Ectodermal cell (in vitro differentiated cells): ENCODE results near the gene DIAPH2.

Source experiments
- H3K27ac ChIP-seq: 2 replicates; pipeline ENCODE4 v1.7.0; 2013; ENCODE audit warnings: mild to moderate bottlenecking, low read depth, low read length; ENCODE audit not compliant: insufficient read depth, poor library complexity, severe bottlenecking
- H3K27me3 ChIP-seq: 2 replicates; pipeline ENCODE4 v1.7.0; 2013; ENCODE audit warnings: mild to moderate bottlenecking, low read length; ENCODE audit not compliant: insufficient read depth, control insufficient read depth, poor library complexity, severe bottlenecking
- H3K36me3 ChIP-seq: one replicate; pipeline ENCODE4 v1.7.0; 2013; ENCODE audit warnings: low read length; ENCODE audit not compliant: control insufficient read depth, insufficient read depth
- H3K4me1 ChIP-seq: one replicate; pipeline ENCODE4 v1.7.0; 2013; ENCODE audit warnings: low read length; ENCODE audit not compliant: control insufficient read depth, insufficient read depth
- H3K4me3 ChIP-seq: 2 replicates; pipeline ENCODE4 v1.7.0; 2013; ENCODE audit warnings: low read depth, low read length, control low read depth; ENCODE audit not compliant: insufficient read depth
- H3K9me3 ChIP-seq: 2 replicates; pipeline ENCODE4 v1.7.0; 2013; ENCODE audit warnings: mild to moderate bottlenecking, low read length, moderate library complexity; ENCODE audit not compliant: control insufficient read depth
- WGBS, 2 experiments: methylation state at CpG; one replicate each; pipeline ENCODE4 v1.1.7; 2013; ENCODE audit warnings: missing lambda C conversion rate in 2 of 2; 5-methylcytosine and 5-hydroxymethylcytosine counted together

DIAPH2 gene

GRCh38 chrX:96792047-96792446 lies 107.4 kb downstream of the DIAPH2 start:
- Histone ChIP-seq H3K9me3 (no peaks in the 10 kb centered on the region), H3K36me3 (no peaks in the 10 kb centered on the region), H3K4me3 (no peak overlapping the region), H3K4me1 (no peaks in the 10 kb centered on the region), H3K27ac (no peak overlapping the region), H3K27me3 (no peaks in the 10 kb centered on the region)
- WGBS, 2 experiments: 97 to 100% methylated on average over 1 to 2 of the region's 2 CpGs

DNA sequence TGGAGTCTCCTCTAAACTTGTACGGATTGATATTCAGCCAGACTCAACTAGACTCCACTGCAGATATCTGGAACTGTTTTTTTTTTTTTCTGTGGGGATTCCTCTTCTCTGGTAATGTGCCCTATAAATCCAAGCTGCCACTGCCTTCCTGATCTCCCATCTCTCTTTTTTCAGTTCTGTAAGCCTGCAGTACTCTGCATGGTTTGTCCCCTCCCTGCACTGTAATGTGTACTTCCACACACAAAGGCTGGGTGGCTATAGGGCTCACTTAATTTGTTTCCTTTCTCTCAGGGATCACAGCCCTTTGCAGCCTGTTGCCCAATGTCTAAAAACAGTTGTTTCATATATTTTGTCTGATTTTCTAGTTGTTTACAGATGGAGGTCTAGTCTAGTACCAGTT lies 114.3 kb downstream of the DIAPH2 start:
- WGBS, 2 experiments: 100% methylated on average over 1 of the region's 1 CpG
- no peaks in the 10 kb centered on the region for H3K4me1 ChIP-seq

DNA sequence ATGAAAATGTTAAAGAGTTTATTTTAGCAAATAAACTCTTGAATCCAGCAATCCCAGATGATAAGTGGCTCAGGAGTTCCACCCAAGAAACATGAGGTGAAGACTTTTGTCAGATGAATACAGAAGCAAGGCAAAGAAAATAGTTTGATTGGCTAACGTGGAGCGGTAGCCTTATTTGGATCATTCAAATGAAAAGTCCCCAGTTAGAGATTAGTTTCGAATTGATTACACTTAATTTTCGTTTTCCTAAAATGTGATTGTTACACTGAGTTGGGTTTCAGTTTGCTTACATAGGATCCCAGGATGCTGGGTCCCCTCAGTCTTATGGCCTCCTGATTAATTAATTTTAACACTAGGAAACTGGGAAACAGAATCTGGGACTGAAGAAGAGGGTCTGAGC lies 122.7 kb downstream of the DIAPH2 start:
- H3K27ac ChIP-seq: no peak overlapping the region
- H3K36me3 ChIP-seq: no peaks in the 10 kb centered on the region
- no peaks in the 10 kb centered on the region for H3K9me3 ChIP-seq
- H3K4me3 ChIP-seq: no peak overlapping the region
- H3K4me1 ChIP-seq: no peaks in the 10 kb centered on the region
- 95 to 99% methylated on average over 4 of the region's 4 CpGs for WGBS, 2 experiments
- H3K27me3 ChIP-seq: no peaks in the 10 kb centered on the region

More for the DNA sequence above, 114.3 kb downstream of the DIAPH2 start:
- no peaks in the 10 kb centered on the region for H3K27me3 ChIP-seq
- H3K9me3 ChIP-seq: no peaks in the 10 kb centered on the region
- no peak overlapping the region for H3K4me3 ChIP-seq
- no peaks in the 10 kb centered on the region for H3K36me3 ChIP-seq
- H3K27ac ChIP-seq: no peak overlapping the region

- Histone ChIP-seq H3K27ac (no peak overlapping the region), H3K9me3 (no peaks in the 10 kb centered on the region), H3K4me1 (no peaks in the 10 kb centered on the region), H3K36me3 (no peaks in the 10 kb centered on the region), H3K27me3 (no peaks in the 10 kb centered on the region), H3K4me3 (no peak overlapping the region)
- WGBS, 2 experiments: 89 to 90% methylated on average over 2 of the region's 2 CpGs
These were observed 136.3 kb downstream of the DIAPH2 start for GRCh38 chrX:96820935-96821334.

DNA sequence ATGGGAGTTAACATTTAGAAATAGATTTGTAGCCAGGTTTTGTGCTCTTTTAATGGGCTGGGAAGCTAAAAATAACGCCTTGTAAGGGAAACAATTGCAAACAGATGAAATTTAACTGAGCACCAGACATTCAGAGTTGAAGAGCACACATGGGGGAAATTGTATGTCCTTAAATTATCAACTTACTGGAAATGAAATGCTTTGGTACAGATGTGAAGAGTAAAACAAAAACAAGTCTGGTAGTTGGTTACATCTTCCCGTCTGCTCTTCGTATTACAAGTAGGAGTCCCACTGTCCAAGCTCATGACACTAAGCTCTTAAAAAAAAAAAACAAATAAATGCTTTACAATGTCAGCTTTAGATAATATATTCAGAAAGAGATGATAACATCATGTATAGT lies 139.5 kb downstream of the DIAPH2 start:
- no peak overlapping the region for H3K27ac ChIP-seq

DNA sequence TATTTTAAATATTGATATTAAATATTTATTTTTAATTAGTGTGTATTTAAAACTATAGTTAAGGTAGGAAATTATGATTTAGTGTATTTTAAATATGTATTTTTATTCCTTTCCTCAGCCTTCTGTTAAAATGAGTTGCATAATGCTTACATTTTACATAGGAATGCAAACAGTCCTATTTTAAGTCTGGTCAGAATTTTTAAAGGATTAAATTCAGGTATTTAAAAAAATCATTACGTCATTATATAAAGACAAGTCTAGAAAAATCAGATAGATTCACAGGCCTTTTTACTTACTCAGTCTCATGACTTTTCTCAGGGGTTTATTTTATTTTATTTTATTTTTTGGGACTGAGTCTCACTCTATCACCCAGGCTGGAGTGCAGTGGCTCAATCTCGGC lies 148.7 kb downstream of the DIAPH2 start:
- WGBS, 2 experiments: 83 to 100% methylated on average over 1 to 2 of the region's 2 CpGs
- Histone ChIP-seq H3K9me3 (no peaks in the 10 kb centered on the region), H3K27me3 (no peaks in the 10 kb centered on the region), H3K36me3 (no peaks in the 10 kb centered on the region), H3K4me1 (no peaks in the 10 kb centered on the region), H3K4me3 (no peak overlapping the region), H3K27ac (no peak overlapping the region)

More for the DNA sequence above, 139.5 kb downstream of the DIAPH2 start:
- no peaks in the 10 kb centered on the region for H3K9me3 ChIP-seq
- no peak overlapping the region for H3K4me3 ChIP-seq
- WGBS, 2 experiments: 100% methylated on average over 1 to 2 of the region's 3 CpGs
- H3K36me3 ChIP-seq: no peaks in the 10 kb centered on the region
- no peaks in the 10 kb centered on the region for H3K27me3 ChIP-seq
- H3K4me1 ChIP-seq: no peaks in the 10 kb centered on the region

- H3K36me3 ChIP-seq: no peaks in the 10 kb centered on the region
- H3K27ac ChIP-seq: no peak overlapping the region
- WGBS, 2 experiments: 100% methylated on average over 1 of the region's 1 CpG; no CpG with 5 or more reads in 1 of the 2 experiments
- no peaks in the 10 kb centered on the region for H3K4me1 ChIP-seq
- H3K27me3 ChIP-seq: no peaks in the 10 kb centered on the region
- H3K4me3 ChIP-seq: no peak overlapping the region
- H3K9me3 ChIP-seq: no peaks in the 10 kb centered on the region
These were observed 149.5 kb downstream of the DIAPH2 start for GRCh38 chrX:96834137-96834536.

GRCh38 chrX:96835660-96836289 lies 151.1 kb downstream of the DIAPH2 start:
- H3K36me3 ChIP-seq: no peaks in the 10 kb centered on the region
- H3K27me3 ChIP-seq: no peaks in the 10 kb centered on the region
- H3K27ac ChIP-seq: no peak overlapping the region
- WGBS, 2 experiments: 88 to 90% methylated on average over 4 of the region's 5 CpGs
- H3K4me3 ChIP-seq: no peak overlapping the region
- H3K9me3 ChIP-seq: no peaks in the 10 kb centered on the region
- H3K4me1 ChIP-seq: no peaks in the 10 kb centered on the region

DNA sequence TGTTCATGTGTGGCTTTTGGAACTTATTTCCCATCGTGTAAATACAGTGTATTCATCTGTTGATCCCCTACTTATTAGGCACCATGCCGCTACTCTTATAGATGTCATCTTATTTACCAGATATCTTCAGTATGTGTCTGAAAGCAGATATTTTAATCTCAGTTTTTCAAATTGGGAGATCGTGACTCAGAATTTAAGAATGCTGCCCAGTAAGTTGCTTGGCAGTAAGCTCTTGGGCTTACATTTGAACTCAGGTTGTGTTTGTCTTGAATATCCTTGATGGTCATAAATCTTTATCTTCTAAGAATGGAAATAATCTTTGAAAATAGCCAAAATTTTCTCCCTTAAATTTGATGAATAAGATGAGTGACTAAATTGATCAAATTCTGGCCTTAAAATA lies 153.2 kb downstream of the DIAPH2 start:
- H3K27me3 ChIP-seq: no peaks in the 10 kb centered on the region
- no peaks in the 10 kb centered on the region for H3K4me1 ChIP-seq
- H3K9me3 ChIP-seq: no peaks in the 10 kb centered on the region
- 75 to 100% methylated on average over 1 to 2 of the region's 3 CpGs for WGBS, 2 experiments
- H3K4me3 ChIP-seq: no peak overlapping the region
- H3K27ac ChIP-seq: no peak overlapping the region
- H3K36me3 ChIP-seq: no peaks in the 10 kb centered on the region

DNA sequence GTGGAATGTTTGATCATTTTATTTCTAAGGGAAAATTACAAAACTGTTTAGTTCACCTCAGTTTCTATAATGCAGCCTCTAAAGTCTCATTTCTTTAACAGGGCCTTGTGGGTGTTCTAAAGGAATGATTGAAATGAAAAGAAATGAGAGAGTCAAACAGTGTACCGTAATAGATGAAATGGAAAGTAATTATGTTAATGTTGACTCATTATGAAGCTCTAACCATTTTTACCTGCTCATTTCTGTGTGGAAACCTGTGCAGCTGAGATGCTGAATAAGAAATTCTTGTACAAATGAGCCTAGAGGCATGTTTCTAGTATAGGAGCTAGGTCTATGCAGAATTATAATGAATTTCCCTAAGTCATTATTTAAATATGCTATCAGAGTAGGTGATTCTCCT lies 153.9 kb downstream of the DIAPH2 start:
- no peaks in the 10 kb centered on the region for H3K9me3 ChIP-seq
- H3K27ac ChIP-seq: no peak overlapping the region
- H3K36me3 ChIP-seq: no peaks in the 10 kb centered on the region
- no peaks in the 10 kb centered on the region for H3K27me3 ChIP-seq
- no peak overlapping the region for H3K4me3 ChIP-seq
- WGBS, 2 experiments: 80 to 90% methylated on average over 1 of the region's 1 CpG
- no peaks in the 10 kb centered on the region for H3K4me1 ChIP-seq

- Histone ChIP-seq H3K9me3 (no peaks in the 10 kb centered on the region), H3K27me3 (no peaks in the 10 kb centered on the region), H3K4me1 (no peaks in the 10 kb centered on the region), H3K36me3 (no peaks in the 10 kb centered on the region), H3K27ac (no peak overlapping the region), H3K4me3 (no peak overlapping the region)
- WGBS, 2 experiments: 83 to 92% methylated on average over 1 of the region's 1 CpG
These were observed 156.7 kb downstream of the DIAPH2 start for GRCh38 chrX:96841325-96841724.
